HL-60 (cell line): ENCODE results near the gene PDXP.

Experiments
- DNase-seq, 2 experiments: peaks; one replicate each; pipeline ENCODE4 v3.0.0-alpha.2; 2010 to 2020; ENCODE audit warnings: low read depth in 1 of 2, low spot score in 1 of 2
- H3K27ac ChIP-seq: fragments of 250-450 bp; sonication (Bioruptor Pico); replicated peaks from 2 replicates; pipeline ENCODE4 v1.5.1; 2020; ENCODE audit warnings: mild to moderate bottlenecking, moderate library complexity
- H3K27me3 ChIP-seq: fragments of 250-450 bp; sonication (Bioruptor Pico); 2 replicates; pipeline ENCODE4 v1.5.1; 2021; ENCODE audit warnings: mild to moderate bottlenecking, moderate library complexity; ENCODE audit not compliant: insufficient read depth, poor library complexity, severe bottlenecking
- H3K4me3 ChIP-seq: replicated peaks from 2 replicates; pipeline ENCODE4 v1.5.1; 2011; ENCODE audit warnings: mild to moderate bottlenecking, control low read depth, low read length; ENCODE audit not compliant: insufficient read depth
- GABPA ChIP-seq: IDR thresholded peaks from 2 replicates; pipeline ENCODE4 v1.6.1; 2012; ENCODE audit warnings: low read depth
- POLR2AphosphoS5 ChIP-seq: IDR thresholded peaks from 2 replicates; pipeline ENCODE4 v1.6.1; 2012; ENCODE audit warnings: low read depth
- SPI1 ChIP-seq: IDR thresholded peaks from 2 replicates; pipeline ENCODE4 v1.6.1; 2012; ENCODE audit warnings: low read depth, mild to moderate bottlenecking, borderline replicate concordance
- TF ChIP-seq, protein P1 (sequence below): IDR thresholded peaks from 2 replicates; pipeline ENCODE4 v1.6.1; 2012; ENCODE audit warnings: low read depth; ENCODE audit not compliant: insufficient replicate concordance
- TF ChIP-seq, protein P2 (sequence below): IDR thresholded peaks from one replicate; pipeline ENCODE4 v1.5.1; 2011; ENCODE audit warnings: low read length, control low read depth, inconsistent platforms; ENCODE audit not compliant: insufficient read depth

Gene PDXP

GRCh38 chr22:37611207-37611606 lies 47.3 kb upstream of the PDXP start:
- Histone ChIP-seq H3K27ac (no peak overlapping the region), H3K4me3 (no peak overlapping the region)
- DNase-seq = no peak

DNA sequence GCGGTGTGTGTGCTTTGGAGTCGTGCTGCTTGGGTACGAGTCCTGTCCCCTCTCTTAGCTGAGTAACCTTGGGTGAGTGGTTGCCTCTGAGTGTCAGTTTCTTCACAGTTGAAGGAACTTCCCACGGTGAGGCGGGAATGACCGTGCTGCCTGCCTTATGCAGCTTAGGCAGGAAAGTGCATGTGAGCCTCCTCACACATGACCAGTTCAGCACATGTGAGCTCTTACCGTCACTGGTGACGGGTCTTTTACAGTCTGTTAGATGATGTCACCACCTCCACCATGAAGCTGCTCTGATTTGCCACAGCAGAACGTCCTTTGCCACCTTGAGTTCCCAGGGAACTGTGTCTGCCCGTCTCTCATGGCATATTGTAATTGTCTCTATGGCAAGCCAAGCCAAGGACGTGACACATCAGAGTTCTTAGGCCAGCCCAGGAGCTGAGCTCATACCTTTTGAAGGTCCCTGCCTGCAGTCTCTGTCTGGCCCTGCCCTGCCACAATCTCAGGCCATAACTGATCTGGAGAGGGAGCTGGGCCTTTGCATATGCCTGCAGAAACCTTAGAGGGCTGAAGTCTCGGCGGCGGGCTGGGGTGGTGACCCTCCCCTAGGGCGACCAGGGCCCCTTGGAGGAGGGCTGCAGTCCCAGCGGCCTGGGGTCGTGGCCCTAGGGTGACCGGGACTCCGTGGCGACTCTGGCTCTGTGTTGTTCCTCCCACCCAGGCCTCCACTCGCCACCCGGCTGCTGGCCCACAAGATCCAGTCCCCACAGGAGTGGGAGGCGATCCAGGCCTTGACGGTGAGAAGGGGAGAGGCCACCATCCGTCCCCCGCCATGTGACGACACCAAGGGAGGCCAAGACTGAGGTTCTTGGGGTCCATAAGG lies 42.1 kb upstream of the PDXP start:
- TF ChIP-seq GABPA (no peak), POLR2AphosphoS5 (no peak), SPI1 (no peak)
- TF ChIP-seq, protein P1, sequence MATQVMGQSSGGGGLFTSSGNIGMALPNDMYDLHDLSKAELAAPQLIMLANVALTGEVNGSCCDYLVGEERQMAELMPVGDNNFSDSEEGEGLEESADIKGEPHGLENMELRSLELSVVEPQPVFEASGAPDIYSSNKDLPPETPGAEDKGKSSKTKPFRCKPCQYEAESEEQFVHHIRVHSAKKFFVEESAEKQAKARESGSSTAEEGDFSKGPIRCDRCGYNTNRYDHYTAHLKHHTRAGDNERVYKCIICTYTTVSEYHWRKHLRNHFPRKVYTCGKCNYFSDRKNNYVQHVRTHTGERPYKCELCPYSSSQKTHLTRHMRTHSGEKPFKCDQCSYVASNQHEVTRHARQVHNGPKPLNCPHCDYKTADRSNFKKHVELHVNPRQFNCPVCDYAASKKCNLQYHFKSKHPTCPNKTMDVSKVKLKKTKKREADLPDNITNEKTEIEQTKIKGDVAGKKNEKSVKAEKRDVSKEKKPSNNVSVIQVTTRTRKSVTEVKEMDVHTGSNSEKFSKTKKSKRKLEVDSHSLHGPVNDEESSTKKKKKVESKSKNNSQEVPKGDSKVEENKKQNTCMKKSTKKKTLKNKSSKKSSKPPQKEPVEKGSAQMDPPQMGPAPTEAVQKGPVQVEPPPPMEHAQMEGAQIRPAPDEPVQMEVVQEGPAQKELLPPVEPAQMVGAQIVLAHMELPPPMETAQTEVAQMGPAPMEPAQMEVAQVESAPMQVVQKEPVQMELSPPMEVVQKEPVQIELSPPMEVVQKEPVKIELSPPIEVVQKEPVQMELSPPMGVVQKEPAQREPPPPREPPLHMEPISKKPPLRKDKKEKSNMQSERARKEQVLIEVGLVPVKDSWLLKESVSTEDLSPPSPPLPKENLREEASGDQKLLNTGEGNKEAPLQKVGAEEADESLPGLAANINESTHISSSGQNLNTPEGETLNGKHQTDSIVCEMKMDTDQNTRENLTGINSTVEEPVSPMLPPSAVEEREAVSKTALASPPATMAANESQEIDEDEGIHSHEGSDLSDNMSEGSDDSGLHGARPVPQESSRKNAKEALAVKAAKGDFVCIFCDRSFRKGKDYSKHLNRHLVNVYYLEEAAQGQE = no peak
- TF ChIP-seq, protein P2, sequence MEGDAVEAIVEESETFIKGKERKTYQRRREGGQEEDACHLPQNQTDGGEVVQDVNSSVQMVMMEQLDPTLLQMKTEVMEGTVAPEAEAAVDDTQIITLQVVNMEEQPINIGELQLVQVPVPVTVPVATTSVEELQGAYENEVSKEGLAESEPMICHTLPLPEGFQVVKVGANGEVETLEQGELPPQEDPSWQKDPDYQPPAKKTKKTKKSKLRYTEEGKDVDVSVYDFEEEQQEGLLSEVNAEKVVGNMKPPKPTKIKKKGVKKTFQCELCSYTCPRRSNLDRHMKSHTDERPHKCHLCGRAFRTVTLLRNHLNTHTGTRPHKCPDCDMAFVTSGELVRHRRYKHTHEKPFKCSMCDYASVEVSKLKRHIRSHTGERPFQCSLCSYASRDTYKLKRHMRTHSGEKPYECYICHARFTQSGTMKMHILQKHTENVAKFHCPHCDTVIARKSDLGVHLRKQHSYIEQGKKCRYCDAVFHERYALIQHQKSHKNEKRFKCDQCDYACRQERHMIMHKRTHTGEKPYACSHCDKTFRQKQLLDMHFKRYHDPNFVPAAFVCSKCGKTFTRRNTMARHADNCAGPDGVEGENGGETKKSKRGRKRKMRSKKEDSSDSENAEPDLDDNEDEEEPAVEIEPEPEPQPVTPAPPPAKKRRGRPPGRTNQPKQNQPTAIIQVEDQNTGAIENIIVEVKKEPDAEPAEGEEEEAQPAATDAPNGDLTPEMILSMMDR = no peak
- no peaks in the 10 kb centered on the region for H3K27me3 ChIP-seq
- no peak overlapping the region for H3K27ac ChIP-seq
- H3K4me3 ChIP-seq = no peak overlapping the region
- DNase-seq = no peak

More at GRCh38 chr22:37611207-37611606, 47.3 kb upstream of the PDXP start:
- no peak for TF ChIP-seq GABPA
- TF ChIP-seq, protein P1 = no peak
- no peaks in the 10 kb centered on the region for H3K27me3 ChIP-seq

GRCh38 chr22:37617431-37617830 lies 41.1 kb upstream of the PDXP start:
- Histone ChIP-seq H3K4me3 (no peak overlapping the region), H3K27ac (no peak overlapping the region), H3K27me3 (no peaks in the 10 kb centered on the region)
- DNase-seq = no peak
- TF ChIP-seq GABPA = no peak
- TF ChIP-seq, protein P2 = no peak
- TF ChIP-seq, protein P1 = no peak
